ENCODE data around the gene RTN4RL1.
"Not testable (repeated sequence)": the region's sequence is repeated elsewhere in the genome, so short reads cannot be mapped to it uniquely, and the experiment has no call there.

Gene RTN4RL1

GRCh38 chr17:2003525-2003924 is 21.6 kb downstream of the RTN4RL1 start:
- no peak for DNase-seq (ENCODE audit: low read depth, low spot score)

GRCh38 chr17:2002767-2003329 is 22.3 kb downstream of the RTN4RL1 start:
- DNase-seq (ENCODE audit: low read depth, low spot score) = no peak

DNA sequence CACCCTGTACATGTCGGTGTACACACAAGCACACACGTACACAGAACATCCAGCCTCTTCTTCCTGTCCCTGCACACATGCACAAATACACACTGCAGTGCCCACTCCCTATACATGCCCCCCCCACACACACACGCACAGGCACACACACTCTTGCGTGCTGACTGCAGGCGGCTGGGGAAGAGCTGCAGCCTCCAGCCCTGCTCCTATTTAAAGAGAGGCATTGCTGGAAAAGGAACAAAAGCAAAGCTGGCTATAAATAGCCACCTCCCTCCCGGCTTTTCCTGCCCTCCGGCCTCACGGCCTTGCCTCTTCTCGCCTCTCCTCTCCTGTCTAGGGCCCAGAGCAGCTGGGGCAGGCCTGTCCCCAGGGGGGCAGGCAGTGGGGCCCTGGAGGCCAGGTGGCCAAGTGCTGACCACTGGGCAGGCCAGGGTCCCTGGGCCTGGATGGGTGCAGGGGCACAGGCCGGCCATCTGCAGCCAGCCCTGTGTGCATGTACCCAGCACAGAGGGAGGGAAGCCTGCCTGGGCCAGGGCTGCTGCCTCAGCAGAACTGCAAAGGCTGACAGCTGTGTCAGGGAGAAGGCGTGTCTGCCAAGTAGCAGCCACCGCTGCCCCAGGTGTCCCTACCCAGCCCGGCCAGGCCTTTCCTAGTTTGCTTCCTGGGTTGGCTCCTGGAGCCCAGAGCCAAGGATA is 25.4 kb downstream of the RTN4RL1 start:
- DNase-seq (ENCODE audit: low read depth, low spot score) = no peak

- no peak for DNase-seq (ENCODE audit: low read depth, low spot score)
These were observed 27.0 kb downstream of the RTN4RL1 start for GRCh38 chr17:1997927-1998742.

DNA sequence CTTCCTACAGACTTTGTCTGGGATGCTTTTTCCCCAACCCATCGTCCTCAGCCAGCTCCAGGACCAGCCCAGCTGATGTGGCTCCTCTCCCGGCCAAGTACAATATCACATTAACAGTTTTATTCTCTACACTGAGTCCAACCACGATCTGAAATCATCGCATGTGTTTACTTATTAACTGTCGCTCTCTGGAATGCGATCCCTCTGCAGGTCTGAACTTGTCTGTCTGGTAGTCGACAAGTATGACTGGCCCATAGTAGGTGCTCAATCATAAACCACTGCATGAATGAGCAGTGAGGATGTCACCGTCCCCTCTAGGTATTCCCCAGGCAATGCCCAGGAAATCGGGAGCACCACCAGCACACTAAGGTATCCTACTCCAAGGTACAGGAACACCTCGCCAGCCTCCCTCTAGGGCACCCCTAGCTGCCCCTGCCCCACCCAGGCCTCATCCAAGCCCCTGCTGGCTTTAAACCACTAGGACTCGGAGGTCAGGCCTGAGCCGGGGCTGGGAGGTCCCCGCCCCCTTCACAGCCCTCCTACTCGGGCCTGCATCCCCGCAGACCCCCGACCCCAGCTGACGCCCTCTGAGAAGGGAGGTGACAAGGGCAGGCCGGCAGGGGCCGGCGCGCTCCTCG is 27.7 kb downstream of the RTN4RL1 start:
- no peak for DNase-seq (ENCODE audit: low read depth, low spot score)

GRCh38 chr17:1996800-1997288 is 28.3 kb downstream of the RTN4RL1 start:
- no peak for DNase-seq (ENCODE audit: low read depth, low spot score)

GRCh38 chr17:1995907-1996799 is 29.0 kb downstream of the RTN4RL1 start:
- DNase-seq (ENCODE audit: low read depth, low spot score) = no peak

DNA sequence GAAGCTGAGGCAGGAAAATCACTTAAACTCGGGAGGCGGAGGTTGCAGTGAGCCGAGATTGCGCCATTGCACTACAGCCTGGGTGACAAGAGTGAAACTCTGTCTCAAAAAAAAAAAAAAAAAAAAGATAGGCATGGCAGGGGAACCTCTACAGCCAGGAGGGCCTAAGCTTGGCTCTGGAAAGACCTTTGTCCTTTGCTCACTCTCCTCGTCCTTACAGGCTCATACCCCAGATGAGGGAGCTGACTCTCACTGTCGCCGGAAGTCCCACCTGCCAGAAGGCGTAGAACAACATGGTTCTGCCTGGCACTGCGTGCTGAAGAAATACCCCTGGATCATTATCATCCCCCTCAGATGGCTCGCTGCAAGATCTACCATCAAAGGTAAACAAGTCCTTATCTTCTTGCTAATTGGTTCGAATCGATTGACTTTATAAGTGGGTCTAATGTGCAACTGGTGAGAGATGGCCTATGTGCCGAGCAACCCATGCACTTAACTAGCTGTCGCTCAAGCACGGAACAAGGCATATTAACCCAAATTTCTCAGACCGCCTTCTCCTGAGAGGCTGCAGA is 29.7 kb downstream of the RTN4RL1 start:
- DNase-seq (ENCODE audit: low read depth, low spot score) = no peak

DNA sequence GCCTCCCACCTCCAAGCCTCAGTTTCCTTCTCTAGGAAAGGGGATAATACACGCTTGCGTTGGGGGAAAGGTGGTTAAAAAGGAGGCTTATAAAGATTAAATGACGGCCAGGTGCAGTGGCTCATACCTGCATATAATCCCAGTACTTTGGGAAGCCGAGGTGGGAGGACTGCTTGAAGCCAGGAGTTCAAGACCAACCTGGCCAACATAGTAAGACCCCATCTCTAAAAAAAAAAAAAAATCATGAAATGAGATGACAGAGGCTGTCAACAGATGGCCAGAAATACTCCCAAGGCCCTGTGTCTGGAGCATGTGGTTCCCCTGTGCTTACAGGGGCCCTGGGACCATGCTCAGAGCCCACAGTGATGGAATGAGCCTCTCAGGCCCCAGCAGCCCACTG is 30.4 kb downstream of the RTN4RL1 start:
- DNase-seq (ENCODE audit: low read depth, low spot score) = no peak

GRCh38 chr17:1992541-1992940 is 32.6 kb downstream of the RTN4RL1 start:
- no peak for DNase-seq (ENCODE audit: low read depth, low spot score)

GRCh38 chr17:1989135-1989534 is 36.0 kb downstream of the RTN4RL1 start:
- DNase-seq (ENCODE audit: low read depth, low spot score) = no peak

- no peak for DNase-seq (ENCODE audit: low read depth, low spot score)
These were observed 38.2 kb downstream of the RTN4RL1 start for GRCh38 chr17:1986783-1987451.

DNA sequence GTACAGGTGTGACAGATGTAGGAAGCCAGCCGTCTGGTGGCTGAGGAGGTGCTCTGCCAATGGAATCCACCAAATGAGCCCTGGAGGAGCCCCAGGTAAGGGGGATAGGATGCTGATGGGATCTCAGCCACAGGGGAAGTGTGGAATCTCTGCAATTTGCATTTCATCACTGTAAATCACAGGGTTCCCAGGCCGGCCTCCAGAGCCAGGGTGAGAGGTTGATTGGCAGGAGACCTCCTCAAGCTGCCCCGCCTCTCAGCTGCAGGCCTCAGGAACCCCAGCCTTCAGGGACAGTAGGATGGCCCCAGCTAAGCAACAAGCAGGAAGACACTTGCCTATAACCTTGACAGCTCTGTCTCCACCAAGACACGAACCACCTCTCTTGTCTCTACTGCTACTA is 39.4 kb downstream of the RTN4RL1 start:
- no peak for DNase-seq (ENCODE audit: low read depth, low spot score)

DNA sequence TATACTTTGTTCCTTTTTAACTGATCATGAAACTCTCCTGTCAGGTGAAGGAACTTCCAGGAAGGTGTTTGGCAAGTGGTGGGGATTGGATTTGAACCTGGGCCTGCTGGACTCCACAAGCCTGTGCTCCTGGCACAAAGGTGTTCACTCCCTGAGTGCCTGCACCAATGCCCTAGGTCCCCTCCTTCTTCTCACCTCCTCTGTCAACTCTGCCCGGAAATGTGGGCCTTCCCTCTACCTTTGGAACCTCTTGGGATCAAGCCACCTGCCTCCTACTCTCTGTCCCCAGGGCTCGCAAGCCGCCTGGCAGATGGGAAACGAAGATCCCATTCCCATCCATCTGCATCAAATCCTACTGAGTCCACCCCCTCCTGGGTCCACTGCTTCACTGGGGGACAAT is 40.0 kb downstream of the RTN4RL1 start:
- DNase-seq (ENCODE audit: low read depth, low spot score) = no peak

GRCh38 chr17:1982793-1983366 is 42.3 kb downstream of the RTN4RL1 start:
- not testable (repeated sequence) for DNase-seq (ENCODE audit: low read depth, low spot score)

- no peak for DNase-seq (ENCODE audit: low read depth, low spot score)
These were observed 44.4 kb downstream of the RTN4RL1 start for GRCh38 chr17:1980665-1981250.

DNA sequence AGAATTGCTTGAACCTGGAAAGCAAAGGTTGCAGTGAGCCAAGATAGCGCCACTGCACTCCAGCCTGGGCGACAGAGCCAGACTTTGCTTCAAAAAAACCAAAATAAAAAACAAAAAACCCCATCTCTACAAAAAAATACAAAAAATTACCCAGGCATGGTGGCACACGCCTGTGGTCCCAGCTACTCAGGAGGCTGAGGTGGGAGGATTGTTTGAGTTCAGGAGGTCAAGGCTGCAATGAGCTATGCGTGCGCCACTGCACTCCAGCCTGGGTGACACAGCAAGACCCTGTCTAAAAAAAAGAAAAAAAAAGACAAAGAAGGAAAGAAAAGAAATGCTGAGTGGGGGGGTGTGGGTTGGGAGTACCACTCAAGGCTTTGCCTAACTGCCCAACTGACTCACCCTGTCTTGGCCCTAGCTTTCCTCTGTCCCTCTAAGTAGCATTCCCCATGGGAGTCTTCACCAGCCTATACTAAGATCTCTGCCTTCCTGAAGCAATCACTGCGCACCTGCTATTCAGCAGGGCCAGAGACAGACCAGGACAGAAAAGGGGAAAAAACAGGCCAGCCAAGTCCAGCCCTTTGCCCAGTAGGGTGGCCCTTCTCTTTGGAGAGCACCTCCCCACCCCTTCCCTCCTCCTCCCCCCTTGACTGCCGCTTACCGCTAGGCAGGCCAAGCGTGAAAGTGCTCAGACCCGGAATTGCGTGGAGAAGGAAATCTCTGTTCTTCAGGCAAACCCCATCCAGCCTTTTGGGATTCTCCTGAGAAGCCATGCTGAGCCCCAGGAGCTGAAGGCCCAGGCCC is 45.8 kb downstream of the RTN4RL1 start:
- no peak for DNase-seq (ENCODE audit: low read depth, low spot score)

GRCh38 chr17:1978396-1978949 is 46.7 kb downstream of the RTN4RL1 start:
- no peak for DNase-seq (ENCODE audit: low read depth, low spot score)
